T-cell (primary cell): ENCODE results near the gene JCAD. TPM values are rescaled to one million over a fixed set of nuclear protein-coding genes. Genes with fewer than 3 reads are reported as not detected.

Experiments used
- ATAC-seq, 4 experiments: fragments of 200-7000 bp in 3 of 4; fragments of 150-1000 bp in 1 of 4; cut with Tn5 transposase; replicated peaks in 1 of 4; 1 replicate in 3 of 4; 2 replicates in 1 of 4; pipeline ENCODE4 v1.10.0; 2021; ENCODE audit warnings: moderate library complexity in 3 of 4, mild to moderate bottlenecking in 2 of 4, moderate number of reproducible peaks in 1 of 4
- CTCF ChIA-PET, 2 donors: fragments of 300-600 bp; sonication (Branson Sonifier 250); formaldehyde crosslinking; loops; one replicate each; lab custom pipeline; 2022; ENCODE audit warnings: antibody characterized with exemption in 2 of 2; lab: Charles Lee
- POLR2A ChIA-PET, 2 donors: fragments of 300-600 bp; sonication (Branson Sonifier 250); formaldehyde crosslinking; loops; one replicate each; lab custom pipeline; 2022; ENCODE audit warnings: antibody characterized with exemption in 2 of 2; lab: Charles Lee
- DNase-seq, 35 experiments: peaks; one replicate each; pipeline versions ENCODE4 v3.0.0 to v3.0.0-alpha.2; 2013 to 2023
- H3K27ac ChIP-seq: one replicate; pipeline ENCODE4 v1.5.1; 2013; ENCODE audit warnings: low read length
- H3K27me3 ChIP-seq, 2 experiments: replicated peaks in 1 of 2; 1 replicate in 1 of 2; 2 replicates in 1 of 2; pipeline versions ENCODE4 v1.6.1 to v1.7.0; 2013; ENCODE audit warnings: low read length in 1 of 2, mixed read lengths in 1 of 2; ENCODE audit not compliant: control insufficient read depth in 2 of 2, insufficient read depth in 2 of 2; ENCODE audit errors: extremely low read depth in 1 of 2
- H3K36me3 ChIP-seq, 2 donors: 1 replicate in 1 of 2; 2 replicates in 1 of 2; pipeline versions ENCODE4 v1.6.1 to v1.7.0; 2013; ENCODE audit warnings: low read length in 1 of 2; ENCODE audit not compliant: control insufficient read depth in 2 of 2, insufficient read depth in 1 of 2; ENCODE audit errors: extremely low read depth in 1 of 2
- H3K4me1 ChIP-seq, 2 experiments: 1 replicate in 1 of 2; 2 replicates in 1 of 2; pipeline versions ENCODE4 v1.6.1 to v1.7.0; 2013; ENCODE audit warnings: low read length in 2 of 2, mixed read lengths in 1 of 2; ENCODE audit not compliant: insufficient read depth in 2 of 2, control insufficient read depth in 1 of 2; ENCODE audit errors: extremely low read depth in 1 of 2
- H3K4me3 ChIP-seq, 2 donors: 1 replicate in 1 of 2; 2 replicates in 1 of 2; pipeline versions ENCODE4 v1.5.1 to v1.7.0; 2013; ENCODE audit warnings: mild to moderate bottlenecking in 2 of 2, low read length in 1 of 2, moderate library complexity in 1 of 2; ENCODE audit not compliant: control insufficient read depth in 1 of 2; ENCODE audit errors: extremely low read depth in 1 of 2
- H3K9me3 ChIP-seq: 2 replicates; pipeline ENCODE4 v1.7.0; 2013
- H3K27ac Mint-ChIP-seq, 2 donors: one replicate each; pipeline ENCODE4 v1.8.0; 2020 to 2021; ENCODE audit warnings: mild to moderate bottlenecking in 2 of 2, mixed read lengths in 2 of 2
- H3K27me3 Mint-ChIP-seq, 2 donors: one replicate each; pipeline ENCODE4 v1.8.0; 2021 to 2022; ENCODE audit warnings: mixed read lengths in 2 of 2
- H3K36me3 Mint-ChIP-seq: one replicate; pipeline ENCODE4 v1.8.0; 2021; ENCODE audit warnings: mixed read lengths
- H3K4me1 Mint-ChIP-seq, 3 donors: one replicate each; pipeline ENCODE4 v1.8.0; 2020 to 2022; ENCODE audit warnings: mixed read lengths in 3 of 3, mild to moderate bottlenecking in 1 of 3
- H3K4me3 Mint-ChIP-seq, 3 donors: one replicate each; pipeline ENCODE4 v1.8.0; 2020 to 2022; ENCODE audit warnings: mild to moderate bottlenecking in 3 of 3, mixed read lengths in 3 of 3, moderate library complexity in 3 of 3
- H3K9me3 Mint-ChIP-seq, 3 donors: one replicate each; pipeline ENCODE4 v1.8.0; 2020 to 2022; ENCODE audit warnings: mixed read lengths in 3 of 3
- WGBS: methylation state at CpG from one replicate; pipeline ENCODE4 v1.1.5; 2013; ENCODE audit warnings: missing lambda C conversion rate; ENCODE audit not compliant: insufficient coverage; 5-methylcytosine and 5-hydroxymethylcytosine counted together
- total RNA-seq, 35 experiments: library from RNA in 6 of 35; stranded (reverse) in 6 of 35; fragments of 120-200 nt in 1 of 35; gene quantifications; one replicate each; pipeline versions ENCODE4 v1.2.1 to v1.2.4 and lab custom pipeline; 2013 to 2026

Gene JCAD
- total RNA-seq, 5 donors from 2014 or later (not counting 1 experiment from before 2014, with no cell fraction given), result 0.06 to 0.32 (median 0.10) TPM; not detected in 2

DNA sequence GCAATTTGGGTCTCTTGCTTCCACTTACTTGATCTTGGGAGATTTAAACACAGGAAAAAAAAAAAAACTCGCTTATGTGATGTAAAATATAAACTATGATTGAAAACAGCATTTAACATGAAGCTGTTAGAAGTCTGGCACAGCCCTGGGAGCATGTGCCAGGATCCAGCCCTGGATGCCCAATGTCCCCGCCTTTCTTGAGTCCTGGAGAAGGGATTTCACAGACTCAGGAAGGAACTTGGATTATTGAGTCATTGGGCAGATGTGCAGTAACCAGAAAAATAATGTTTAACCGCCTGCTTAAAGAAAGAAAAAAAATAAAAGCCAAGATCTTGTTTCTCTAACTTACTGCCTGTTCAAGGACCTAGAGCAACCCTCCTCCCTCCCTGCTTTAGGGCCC lies 3.7 kb upstream of the JCAD start:
- peaks cover 0 to 13% of the 10 kb centered on the region in 2 experiments for H3K4me1 ChIP-seq
- ChIA-PET POLR2A (no interaction called here), CTCF (no interaction called here)
- WGBS, result 33% methylated on average over 1 of the region's 3 CpGs
- H3K27ac ChIP-seq, result no peak overlapping the region
- Mint-ChIP-seq H3K4me1 (peaks cover 8 to 9% (median 9%) of the 10 kb centered on the region in 3 donors), H3K27ac (no peak overlapping the region), H3K9me3 (no peaks in the 10 kb centered on the region), H3K4me3 (no peak overlapping the region), H3K27me3 (peaks cover 53 to 58% of the 10 kb centered on the region in 2 donors), H3K36me3 (no peaks in the 10 kb centered on the region)
- peaks cover 0 to 53% of the 10 kb centered on the region in 2 experiments for H3K27me3 ChIP-seq
- ATAC-seq (no peak), DNase-seq (no peak)
- no peaks in the 10 kb centered on the region for H3K9me3 ChIP-seq
- no peaks in the 10 kb centered on the region for H3K36me3 ChIP-seq
- no peak overlapping the region for H3K4me3 ChIP-seq

DNA sequence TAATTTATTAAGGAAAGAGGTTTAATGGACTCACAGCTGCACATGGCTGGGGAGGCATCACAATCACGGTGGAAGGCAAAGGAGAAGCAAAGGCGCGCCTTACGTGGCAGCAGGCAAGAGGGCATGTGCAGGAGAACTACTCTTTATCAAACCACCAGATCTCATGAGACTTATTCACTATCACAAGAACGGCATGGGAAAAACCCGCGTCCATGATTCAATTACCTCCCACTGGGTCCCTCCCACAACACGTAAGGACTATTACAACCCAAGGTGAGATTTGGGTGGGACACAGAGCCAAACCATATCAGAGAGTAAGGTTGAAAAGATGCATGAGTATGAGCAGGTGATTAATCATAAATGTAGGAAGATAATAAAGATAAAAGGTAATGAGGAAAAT lies 3.2 kb upstream of the JCAD start:
- no peak overlapping the region for H3K4me3 ChIP-seq
- 88% methylated on average over 4 of the region's 8 CpGs for WGBS
- H3K36me3 Mint-ChIP-seq, result peaks cover 4% of the 10 kb centered on the region
- ATAC-seq (no peak), DNase-seq (no peak)
- H3K4me1 Mint-ChIP-seq, result peaks cover 8 to 14% (median 13%) of the 10 kb centered on the region in 3 donors
- no peak overlapping the region for H3K27ac ChIP-seq
- no peaks in the 10 kb centered on the region for H3K9me3 ChIP-seq
- CTCF ChIA-PET, result no interaction called here
- peaks cover 0 to 13% of the 10 kb centered on the region in 2 experiments for H3K4me1 ChIP-seq
- no peak overlapping the region for H3K4me3 Mint-ChIP-seq
- no peak overlapping the region for H3K27ac Mint-ChIP-seq
- H3K27me3 ChIP-seq, result peaks cover 0 to 57% of the 10 kb centered on the region in 2 experiments
- H3K9me3 Mint-ChIP-seq, result no peaks in the 10 kb centered on the region
- POLR2A ChIA-PET, result no interaction called here
- no peaks in the 10 kb centered on the region for H3K36me3 ChIP-seq
- peaks cover 58 to 63% of the 10 kb centered on the region in 2 donors for H3K27me3 Mint-ChIP-seq

- H3K27ac ChIP-seq, result no peak overlapping the region
- Mint-ChIP-seq H3K27me3 (peaks cover 60 to 67% of the 10 kb centered on the region in 2 donors), H3K9me3 (no peaks in the 10 kb centered on the region), H3K4me1 (peaks cover 8 to 14% (median 14%) of the 10 kb centered on the region in 3 donors), H3K4me3 (no peak overlapping the region), H3K36me3 (peaks cover 6% of the 10 kb centered on the region), H3K27ac (no peak overlapping the region)
- no peaks in the 10 kb centered on the region for H3K9me3 ChIP-seq
- ATAC-seq (no peak), DNase-seq (no peak)
- no peaks in the 10 kb centered on the region for H3K36me3 ChIP-seq
- peaks cover 0 to 13% of the 10 kb centered on the region in 2 experiments for H3K4me1 ChIP-seq
- H3K27me3 ChIP-seq, result peaks cover 0 to 59% of the 10 kb centered on the region in 2 experiments
- no peak overlapping the region for H3K4me3 ChIP-seq
- ChIA-PET CTCF (no interaction called here), POLR2A (no interaction called here)
- WGBS, result no CpG with 5 or more reads among the region's 1 CpG
Measured at GRCh38 chr10:30062090-30062489, 2.7 kb upstream of the JCAD start.

- ATAC-seq (peak in 2 of 4 experiments; percentile 24 to 32), DNase-seq (no peak)
Measured at GRCh38 chr10:30058570-30059132, 735 bp downstream of the JCAD start.

GRCh38 chr10:30057894-30058556 lies 1.4 kb downstream of the JCAD start:
- CTCF ChIA-PET, result interaction anchor here in 1 of 2 donors (0.6 kb wide), 1 partner anchor 341 kb away, joined by 5 read pairs; no protein-coding TSS in a partner anchor

More at GRCh38 chr10:30058570-30059132, 735 bp downstream of the JCAD start:
- H3K27ac ChIP-seq, result no peak overlapping the region
- POLR2A ChIA-PET, result interaction anchor here in 1 of 2 donors (0.8 kb wide), 1 partner anchor 17 kb away, joined by 4 read pairs; no protein-coding TSS in a partner anchor
- no peak overlapping the region for H3K27ac Mint-ChIP-seq
- H3K4me3 Mint-ChIP-seq, result peak overlapping the region; percentile 41 to 69 (median 53)
- H3K36me3 ChIP-seq, result no peaks in the 10 kb centered on the region
- H3K9me3 Mint-ChIP-seq, result no peaks in the 10 kb centered on the region
- WGBS, result 18% methylated on average over 47 of the region's 48 CpGs
- H3K27me3 ChIP-seq, result peaks cover 0 to 50% of the 10 kb centered on the region in 2 experiments
- H3K36me3 Mint-ChIP-seq, result peaks cover 6% of the 10 kb centered on the region
- H3K4me1 ChIP-seq, result peaks cover 0 to 13% of the 10 kb centered on the region in 2 experiments
- H3K27me3 Mint-ChIP-seq, result peaks cover 67 to 71% of the 10 kb centered on the region in 2 donors
- CTCF ChIA-PET, result no interaction called here
- H3K9me3 ChIP-seq, result no peaks in the 10 kb centered on the region
- H3K4me3 ChIP-seq, result peak overlapping the region in 1 of 2 donors; percentile 36
- H3K4me1 Mint-ChIP-seq, result peaks cover 8 to 14% (median 14%) of the 10 kb centered on the region in 3 donors

GRCh38 chr10:30057421-30057841 lies 2.0 kb downstream of the JCAD start:
- ChIA-PET CTCF (interaction anchor here in 1 of 2 donors (0.6 kb wide), 2 partner anchors 39 to 341 kb away, joined by 5 to 8 read pairs; no protein-coding TSS in a partner anchor), POLR2A (no interaction called here)
- Histone ChIP-seq H3K9me3 (no peaks in the 10 kb centered on the region), H3K27me3 (peaks cover 0 to 50% of the 10 kb centered on the region in 2 experiments), H3K4me1 (peaks cover 0 to 13% of the 10 kb centered on the region in 2 experiments), H3K27ac (no peak overlapping the region), H3K36me3 (no peaks in the 10 kb centered on the region), H3K4me3 (no peak overlapping the region)
- DNase-seq, result no peak
- Mint-ChIP-seq H3K27me3 (peaks cover 60 to 62% of the 10 kb centered on the region in 2 donors), H3K36me3 (peaks cover 6% of the 10 kb centered on the region), H3K9me3 (no peaks in the 10 kb centered on the region), H3K4me3 (peak overlapping the region in 2 of 3 donors; percentile 17 to 69), H3K27ac (peak overlapping the region in 1 of 2 donors; percentile 1), H3K4me1 (peaks cover 8 to 14% (median 14%) of the 10 kb centered on the region in 3 donors)
- 89% methylated on average over 1 of the region's 5 CpGs for WGBS
- no peak for ATAC-seq

More at GRCh38 chr10:30057894-30058556, 1.4 kb downstream of the JCAD start:
- H3K36me3 ChIP-seq, result no peaks in the 10 kb centered on the region
- 90% methylated on average over 6 of the region's 13 CpGs for WGBS
- H3K27me3 ChIP-seq, result peaks cover 0 to 51% of the 10 kb centered on the region in 2 experiments
- H3K27ac ChIP-seq, result no peak overlapping the region
- DNase-seq (no peak), ATAC-seq (no peak)
- H3K4me1 ChIP-seq, result peaks cover 0 to 13% of the 10 kb centered on the region in 2 experiments
- H3K9me3 ChIP-seq, result no peaks in the 10 kb centered on the region
- Mint-ChIP-seq H3K4me1 (peaks cover 8 to 14% (median 14%) of the 10 kb centered on the region in 3 donors), H3K4me3 (peak overlapping the region; percentile 41 to 69 (median 53)), H3K36me3 (peaks cover 6% of the 10 kb centered on the region), H3K27ac (peak overlapping the region in 1 of 2 donors; percentile 1), H3K27me3 (peaks cover 62 to 65% of the 10 kb centered on the region in 2 donors), H3K9me3 (no peaks in the 10 kb centered on the region)
- POLR2A ChIA-PET, result interaction anchor here in 1 of 2 donors (0.8 kb wide), 1 partner anchor 16 kb away, joined by 4 read pairs; no protein-coding TSS in a partner anchor
- no peak overlapping the region for H3K4me3 ChIP-seq
